Activated CD4-positive, alpha-beta T cell treated with anti-CD3 and anti-CD28 coated beads for 1 hour (primary cell): ENCODE measurements around the gene TAS1R2.
A peak's percentile ranks its signal among the peaks of the same experiment; 100 is the strongest.
"Not testable (repeated sequence)": the region's sequence is repeated elsewhere in the genome, so short reads cannot be mapped to it uniquely, and the experiment has no call there.

Experiments
- DNase-seq: peaks from one replicate; pipeline ENCODE4 v3.0.0-alpha.2; 2020

TAS1R2 gene

GRCh38 chr1:18883636-18884418 lies 24.4 kb upstream of the TAS1R2 start:
- DNase-seq = peak; percentile 58

- DNase-seq = no peak
Observed at GRCh38 chr1:18883079-18883478, 23.6 kb upstream of the TAS1R2 start.

GRCh38 chr1:18882486-18882885 lies 23.0 kb upstream of the TAS1R2 start:
- no peak for DNase-seq

- DNase-seq = no peak
Observed at GRCh38 chr1:18881642-18882431, 22.4 kb upstream of the TAS1R2 start.

- DNase-seq = no peak
Observed at GRCh38 chr1:18881164-18881563, 21.7 kb upstream of the TAS1R2 start.

GRCh38 chr1:18880585-18880984 lies 21.1 kb upstream of the TAS1R2 start:
- DNase-seq = no peak

- DNase-seq = no peak
Observed at GRCh38 chr1:18879791-18880309, 20.4 kb upstream of the TAS1R2 start.

GRCh38 chr1:18879215-18879790 lies 19.8 kb upstream of the TAS1R2 start:
- DNase-seq = no peak

- DNase-seq = no peak
Observed at GRCh38 chr1:18878538-18879214, 19.2 kb upstream of the TAS1R2 start.

- DNase-seq = no peak
Observed at GRCh38 chr1:18877282-18877681, 17.8 kb upstream of the TAS1R2 start.

- no peak for DNase-seq
Observed at GRCh38 chr1:18876210-18876609, 16.8 kb upstream of the TAS1R2 start.

GRCh38 chr1:18875796-18876128 lies 16.3 kb upstream of the TAS1R2 start:
- no peak for DNase-seq

GRCh38 chr1:18875107-18875795 lies 15.8 kb upstream of the TAS1R2 start:
- peak; percentile 46 for DNase-seq

GRCh38 chr1:18874600-18874999 lies 15.1 kb upstream of the TAS1R2 start:
- DNase-seq = no peak

GRCh38 chr1:18874036-18874435 lies 14.6 kb upstream of the TAS1R2 start:
- DNase-seq = no peak

- DNase-seq = no peak
Observed at GRCh38 chr1:18872071-18872611, 12.7 kb upstream of the TAS1R2 start.

GRCh38 chr1:18871401-18872070 lies 12.1 kb upstream of the TAS1R2 start:
- DNase-seq = no peak

GRCh38 chr1:18870957-18871356 lies 11.5 kb upstream of the TAS1R2 start:
- DNase-seq = no peak

- not testable (repeated sequence) for DNase-seq
Observed at GRCh38 chr1:18870595-18870865, 11.1 kb upstream of the TAS1R2 start.

- DNase-seq = no peak
Observed at GRCh38 chr1:18869847-18870594, 10.6 kb upstream of the TAS1R2 start.

GRCh38 chr1:18868801-18869424 lies 9.5 kb upstream of the TAS1R2 start:
- no peak for DNase-seq
